Suprapubic skin (tissue), 4 donors: ENCODE measurements around the gene NPB.

Source experiments
- EP300 ChIP-seq: sonication (generic); formaldehyde crosslinking; IDR thresholded peaks from one replicate; pipeline ENCODE4 v1.6.1; 2017; ENCODE audit warnings: antibody characterized with exemption
- POLR2A ChIP-seq, 2 donors: fragments of 450-650 bp; IDR thresholded peaks; one replicate each; pipeline ENCODE4 v1.6.1; 2017; ENCODE audit warnings: antibody characterized with exemption in 2 of 2, mild to moderate bottlenecking in 2 of 2, moderate library complexity in 2 of 2
- POLR2AphosphoS5 ChIP-seq, 3 donors: sonication (generic); formaldehyde crosslinking; IDR thresholded peaks; one replicate each; pipeline ENCODE4 v1.6.1; 2017; ENCODE audit warnings: antibody characterized with exemption in 3 of 3
- TF ChIP-seq, protein P1 (sequence below), 2 donors: fragments of 200-600 bp in 1 of 2; fragments of 450-650 bp in 1 of 2; sonication (generic) in 1 of 2; IDR thresholded peaks; one replicate each; pipeline ENCODE4 v1.5.1; 2016 to 2019; ENCODE audit warnings: antibody characterized with exemption in 2 of 2, mild to moderate bottlenecking in 1 of 2, moderate library complexity in 1 of 2

DNA sequence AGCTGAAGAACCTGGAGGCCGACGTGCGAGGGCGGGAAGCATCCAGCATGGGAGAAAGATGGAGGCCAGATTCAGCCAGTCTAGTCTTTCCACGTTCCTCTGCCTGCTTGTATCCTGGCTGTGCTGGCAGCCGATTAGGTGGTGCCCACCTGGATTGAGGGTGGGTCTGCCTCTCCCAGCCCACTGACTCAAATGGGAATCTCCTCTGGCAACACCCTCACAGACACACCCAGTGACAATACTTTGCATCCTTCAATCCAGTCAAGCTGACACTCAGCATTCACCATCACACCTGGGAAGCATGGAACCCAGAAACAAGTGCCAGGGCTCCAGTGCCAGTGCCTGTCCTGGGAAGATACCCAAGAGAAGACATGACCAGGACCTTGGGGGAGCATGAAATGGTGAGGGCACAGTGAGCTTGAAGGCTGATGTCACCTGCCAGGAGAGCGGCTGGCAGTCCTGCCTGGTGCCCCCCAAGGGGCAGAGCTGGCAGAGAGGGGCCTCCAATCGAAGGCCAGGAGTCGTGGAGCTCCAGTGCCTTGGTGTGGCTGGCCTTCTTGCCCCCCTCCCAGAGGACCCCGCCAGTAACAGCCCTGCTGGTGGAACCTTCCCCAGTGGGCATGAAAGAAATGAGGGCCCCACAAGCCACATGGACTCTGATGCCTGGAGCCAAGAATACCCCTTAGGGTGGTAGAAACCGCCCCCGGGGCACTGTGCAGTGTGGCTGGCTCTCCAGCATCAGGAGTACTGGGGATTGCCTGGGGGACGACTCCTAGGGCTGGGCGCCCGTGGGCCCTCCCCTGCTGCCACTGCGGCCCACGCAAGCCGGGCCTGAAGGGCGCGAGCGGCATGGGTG is 643 bp upstream of the NPB start:
- TF ChIP-seq EP300 (no peak), POLR2AphosphoS5 (IDR thresholded peaks at IDR 0.05) (no peak), POLR2A (IDR thresholded peaks at IDR 0.05) (no peak)
- TF ChIP-seq, protein P1, sequence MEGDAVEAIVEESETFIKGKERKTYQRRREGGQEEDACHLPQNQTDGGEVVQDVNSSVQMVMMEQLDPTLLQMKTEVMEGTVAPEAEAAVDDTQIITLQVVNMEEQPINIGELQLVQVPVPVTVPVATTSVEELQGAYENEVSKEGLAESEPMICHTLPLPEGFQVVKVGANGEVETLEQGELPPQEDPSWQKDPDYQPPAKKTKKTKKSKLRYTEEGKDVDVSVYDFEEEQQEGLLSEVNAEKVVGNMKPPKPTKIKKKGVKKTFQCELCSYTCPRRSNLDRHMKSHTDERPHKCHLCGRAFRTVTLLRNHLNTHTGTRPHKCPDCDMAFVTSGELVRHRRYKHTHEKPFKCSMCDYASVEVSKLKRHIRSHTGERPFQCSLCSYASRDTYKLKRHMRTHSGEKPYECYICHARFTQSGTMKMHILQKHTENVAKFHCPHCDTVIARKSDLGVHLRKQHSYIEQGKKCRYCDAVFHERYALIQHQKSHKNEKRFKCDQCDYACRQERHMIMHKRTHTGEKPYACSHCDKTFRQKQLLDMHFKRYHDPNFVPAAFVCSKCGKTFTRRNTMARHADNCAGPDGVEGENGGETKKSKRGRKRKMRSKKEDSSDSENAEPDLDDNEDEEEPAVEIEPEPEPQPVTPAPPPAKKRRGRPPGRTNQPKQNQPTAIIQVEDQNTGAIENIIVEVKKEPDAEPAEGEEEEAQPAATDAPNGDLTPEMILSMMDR (IDR thresholded peaks at IDR 0.05) = no peak
